ENCODE measurements around the gene XYLT2. TPM values are rescaled to one million over a fixed set of nuclear protein-coding genes. Genes with fewer than 3 reads are reported as not detected.
"Not testable (repeated sequence)": the region's sequence is repeated elsewhere in the genome, so short reads cannot be mapped to it uniquely, and the experiment has no call there.

The XYLT2 gene
- total RNA-seq = 10 to 100 TPM in 3 of 6 experiments, 1 to 10 TPM in 3; 7.0 to 13.8 (median 9.4) TPM
- long read RNA-seq, partial matches to known transcripts = 0 of 3 reads
- long read RNA-seq, other reads (novel, unspliced or antisense) = 0 of 3 reads

DNA sequence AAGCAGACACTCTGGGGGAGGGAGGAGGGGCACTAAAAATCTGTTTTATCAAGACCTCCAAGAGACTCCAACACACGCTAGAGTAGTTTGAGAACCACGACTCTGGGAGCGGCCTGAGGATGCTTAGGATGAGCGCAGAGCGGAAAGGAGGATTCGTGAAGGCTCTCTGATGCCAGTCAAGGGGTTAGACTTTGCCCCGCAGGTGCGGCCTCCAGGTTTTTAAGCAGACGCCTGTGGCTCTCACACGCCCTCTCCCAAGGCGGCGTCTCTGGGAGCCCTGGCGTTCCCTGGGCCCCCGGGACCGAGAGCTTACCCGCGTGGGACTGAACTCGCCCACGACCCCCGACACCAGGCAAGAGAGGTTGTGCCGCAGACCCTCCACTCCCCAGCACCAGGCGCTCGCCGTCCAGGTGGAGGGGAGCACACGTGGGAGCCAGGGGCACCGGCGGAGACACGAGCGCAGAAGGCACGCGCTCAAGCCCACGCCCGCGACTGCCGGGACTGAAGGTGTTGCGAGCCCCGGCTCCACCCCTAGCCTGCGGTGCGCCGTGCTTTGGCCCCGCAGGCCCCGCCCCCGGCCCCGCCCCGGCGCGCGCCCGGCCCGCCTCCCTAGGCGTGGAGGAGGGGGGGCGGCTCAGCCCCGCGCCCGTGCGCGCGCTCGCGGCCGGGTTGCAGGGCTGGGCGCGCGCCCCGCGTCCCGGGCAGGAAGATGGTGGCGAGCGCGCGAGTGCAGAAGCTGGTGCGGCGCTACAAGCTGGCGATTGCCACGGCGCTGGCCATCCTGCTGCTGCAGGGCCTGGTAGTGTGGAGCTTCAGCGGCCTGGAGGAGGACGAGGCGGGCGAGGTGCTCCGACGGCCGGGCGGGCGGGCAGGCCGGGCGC lies at the start of gene XYLT2:
TSS of gene XYLT2 (plus strand) at position 695 of the 881 bp plus-strand sequence. CDS start at position 710, 15 bp downstream.
- peak within 1 kb of the TSS in 1 of 3 donors; percentile 32 for H3K27ac ChIP-seq
- H3K36me3 ChIP-seq = no peaks in the 10 kb centered on the region
- no peaks in the 10 kb centered on the region for H3K9me3 ChIP-seq
- TF ChIP-seq, protein P1, sequence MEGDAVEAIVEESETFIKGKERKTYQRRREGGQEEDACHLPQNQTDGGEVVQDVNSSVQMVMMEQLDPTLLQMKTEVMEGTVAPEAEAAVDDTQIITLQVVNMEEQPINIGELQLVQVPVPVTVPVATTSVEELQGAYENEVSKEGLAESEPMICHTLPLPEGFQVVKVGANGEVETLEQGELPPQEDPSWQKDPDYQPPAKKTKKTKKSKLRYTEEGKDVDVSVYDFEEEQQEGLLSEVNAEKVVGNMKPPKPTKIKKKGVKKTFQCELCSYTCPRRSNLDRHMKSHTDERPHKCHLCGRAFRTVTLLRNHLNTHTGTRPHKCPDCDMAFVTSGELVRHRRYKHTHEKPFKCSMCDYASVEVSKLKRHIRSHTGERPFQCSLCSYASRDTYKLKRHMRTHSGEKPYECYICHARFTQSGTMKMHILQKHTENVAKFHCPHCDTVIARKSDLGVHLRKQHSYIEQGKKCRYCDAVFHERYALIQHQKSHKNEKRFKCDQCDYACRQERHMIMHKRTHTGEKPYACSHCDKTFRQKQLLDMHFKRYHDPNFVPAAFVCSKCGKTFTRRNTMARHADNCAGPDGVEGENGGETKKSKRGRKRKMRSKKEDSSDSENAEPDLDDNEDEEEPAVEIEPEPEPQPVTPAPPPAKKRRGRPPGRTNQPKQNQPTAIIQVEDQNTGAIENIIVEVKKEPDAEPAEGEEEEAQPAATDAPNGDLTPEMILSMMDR (IDR thresholded peaks at IDR 0.05) = no peak
- peak; percentile 46 for TF ChIP-seq POLR2A (IDR thresholded peaks at IDR 0.05)
- intact Hi-C loops (cut with DNase I) = no loop called here
- DNase-seq = peak; percentile 92
- H3K4me3 ChIP-seq = peak within 1 kb of the TSS; percentile 61 to 81 (median 62)
- ATAC-seq = peak; percentile 93 to 99 (median 94)
- H3K27me3 ChIP-seq = no peaks in the 10 kb centered on the region
- 14% methylated on average over 1 of the region's 87 CpGs for WGBS (ENCODE audit: insufficient coverage, low coverage, low lambda C conversion rate, missing lambda C conversion rate)
- peaks cover 0 to 10% (median 3%) of the 10 kb centered on the region in 4 donors for H3K4me1 ChIP-seq

DNA sequence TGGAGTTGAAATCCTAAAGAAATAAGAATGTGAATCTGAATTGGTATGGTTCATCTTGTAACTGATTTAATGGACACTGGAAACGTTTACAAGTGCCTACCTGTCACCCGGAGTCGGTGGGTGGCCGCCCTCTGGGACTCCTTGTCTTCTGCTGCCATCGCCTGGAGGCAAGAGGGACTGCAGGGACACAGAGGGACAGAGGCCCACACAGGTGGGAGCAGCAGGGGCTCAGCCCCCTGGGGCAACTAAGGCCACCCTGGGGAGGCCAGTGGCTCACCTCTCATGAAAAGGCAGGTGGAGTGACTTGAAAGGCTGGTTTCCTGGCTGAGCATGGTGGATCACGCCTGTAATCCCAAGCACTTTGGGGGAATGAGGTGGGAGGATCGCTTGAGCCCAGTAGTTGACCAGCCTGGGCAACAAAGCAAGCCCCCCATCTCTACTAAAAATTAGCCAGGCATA lies 48.5 kb upstream of the XYLT2 start:
- peak; percentile 77 to 83 (median 81) for DNase-seq
- no peak overlapping the region for H3K27ac ChIP-seq
- TF ChIP-seq POLR2A (IDR thresholded peaks at IDR 0.05) = no peak
- TF ChIP-seq, protein P1 (IDR thresholded peaks at IDR 0.05) = peak; percentile 91 to 98 (median 94)
- no peaks in the 10 kb centered on the region for H3K27me3 ChIP-seq
- 15% methylated on average over 7 of the region's 7 CpGs for WGBS (ENCODE audit: insufficient coverage, low coverage, low lambda C conversion rate, missing lambda C conversion rate)
- no peaks in the 10 kb centered on the region for H3K9me3 ChIP-seq
- no peaks in the 10 kb centered on the region for H3K36me3 ChIP-seq
- ATAC-seq = peak; percentile 98 to 99 (median 98)
- no peak overlapping the region for H3K4me3 ChIP-seq
- intact Hi-C loops (cut with DNase I) = loop anchor here (5.0 kb wide), 1 partner anchor 95 kb away; the partner anchor contains the start of gene COL1A1 (in 2 of the 2)
- H3K4me1 ChIP-seq = no peaks in the 10 kb centered on the region

DNA sequence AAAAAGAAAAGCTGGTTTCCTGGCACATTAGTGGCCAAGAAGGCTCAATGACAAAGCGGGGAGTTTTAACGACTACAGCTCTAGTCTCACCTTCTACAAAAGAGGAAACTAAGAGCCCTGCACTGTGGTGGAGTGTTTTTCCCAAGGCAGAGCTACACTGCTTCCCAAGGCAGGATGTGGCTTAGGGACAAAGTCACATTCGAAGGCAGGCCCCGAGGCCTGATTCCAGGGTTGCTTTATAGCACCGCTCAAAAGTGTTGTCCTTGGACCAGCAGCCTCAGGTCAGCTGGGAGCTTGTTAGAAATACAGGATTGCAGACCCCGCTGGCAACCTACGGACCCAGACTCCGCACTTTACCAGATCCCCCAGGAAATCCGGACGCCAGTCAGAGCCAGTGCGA lies 47.9 kb upstream of the XYLT2 start:
- Histone ChIP-seq H3K36me3 (no peaks in the 10 kb centered on the region), H3K4me1 (no peaks in the 10 kb centered on the region), H3K27me3 (no peaks in the 10 kb centered on the region), H3K9me3 (no peaks in the 10 kb centered on the region), H3K27ac (no peak overlapping the region), H3K4me3 (no peak overlapping the region)
- WGBS (ENCODE audit: insufficient coverage, low coverage, low lambda C conversion rate, missing lambda C conversion rate) = 10% methylated on average over 3 of the region's 11 CpGs
- TF ChIP-seq POLR2A (IDR thresholded peaks at IDR 0.05) = no peak
- TF ChIP-seq, protein P1 (IDR thresholded peaks at IDR 0.05) = no peak
- intact Hi-C loops (cut with DNase I) = loop anchor here (5.0 kb wide), 1 partner anchor 96 kb away; the partner anchor contains the start of gene COL1A1 (in 2 of the 2)
- DNase-seq (no peak), ATAC-seq (no peak)

DNA sequence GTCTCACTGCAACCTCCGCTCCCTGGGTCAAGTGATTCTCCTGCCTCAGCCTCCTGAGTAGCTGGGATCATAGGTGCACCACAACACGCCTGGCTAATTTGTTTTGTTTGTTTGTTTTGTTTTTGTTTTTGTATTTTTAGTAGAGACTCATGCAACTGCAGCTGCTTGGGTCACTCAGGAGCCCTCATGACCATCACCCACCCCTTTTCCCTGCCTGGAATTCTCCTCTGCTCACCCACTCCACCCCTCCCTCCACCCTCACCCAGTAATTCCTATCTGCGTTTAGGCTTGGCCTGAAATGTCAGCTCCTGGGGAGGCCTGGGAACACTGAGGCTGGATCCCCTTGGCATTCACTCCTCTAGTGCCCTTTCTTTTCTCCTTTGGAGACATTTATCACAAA lies 46.1 kb upstream of the XYLT2 start:
- no peak for DNase-seq
- no peak for TF ChIP-seq POLR2A (IDR thresholded peaks at IDR 0.05)
- TF ChIP-seq, protein P1 (IDR thresholded peaks at IDR 0.05) = no peak
- no peak for ATAC-seq
- intact Hi-C loops (cut with DNase I) = loop anchor here (5.0 kb wide), 1 partner anchor 97 kb away; the partner anchor contains the start of gene COL1A1 (in 2 of the 2)
- WGBS (ENCODE audit: insufficient coverage, low coverage, low lambda C conversion rate, missing lambda C conversion rate) = 63% methylated on average over 3 of the region's 3 CpGs
- Histone ChIP-seq H3K9me3 (no peaks in the 10 kb centered on the region), H3K4me1 (no peaks in the 10 kb centered on the region), H3K4me3 (no peak overlapping the region), H3K36me3 (no peaks in the 10 kb centered on the region), H3K27me3 (no peaks in the 10 kb centered on the region), H3K27ac (no peak overlapping the region)

DNA sequence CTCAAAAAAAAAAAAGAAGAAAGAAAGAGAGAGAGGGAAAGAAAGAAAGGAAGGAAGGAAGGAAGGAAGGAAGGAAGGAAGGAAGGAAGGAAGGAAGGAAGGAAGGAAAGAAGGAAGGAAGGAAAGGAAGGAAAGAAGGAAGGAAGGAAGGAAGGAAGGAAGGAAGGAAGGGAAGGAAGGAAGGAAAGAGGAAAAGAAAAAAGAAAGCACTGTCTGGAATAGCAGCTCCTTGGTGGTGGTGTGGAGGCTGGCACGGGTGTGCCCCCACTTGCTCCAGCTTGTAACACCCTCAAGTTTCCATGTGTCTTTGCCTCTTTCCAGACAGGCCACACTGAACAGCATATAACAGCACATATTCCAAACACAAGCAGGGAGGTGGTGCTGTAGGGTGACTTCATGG lies 45.1 kb upstream of the XYLT2 start:
- intact Hi-C loops (cut with DNase I); ATAC-seq; H3K27me3 ChIP-seq; H3K4me1 ChIP-seq; H3K27ac ChIP-seq; H3K36me3 ChIP-seq; H3K9me3 ChIP-seq; H3K4me3 ChIP-seq; DNase-seq: not testable (repeated sequence)
- WGBS (ENCODE audit: insufficient coverage, low coverage, low lambda C conversion rate, missing lambda C conversion rate) = 38% methylated on average over 1 of the region's 1 CpG

Measured in right lobe of liver (tissue), 6 donors.